ENCODE data around the gene MRPL33.

The MRPL33 gene

DNA sequence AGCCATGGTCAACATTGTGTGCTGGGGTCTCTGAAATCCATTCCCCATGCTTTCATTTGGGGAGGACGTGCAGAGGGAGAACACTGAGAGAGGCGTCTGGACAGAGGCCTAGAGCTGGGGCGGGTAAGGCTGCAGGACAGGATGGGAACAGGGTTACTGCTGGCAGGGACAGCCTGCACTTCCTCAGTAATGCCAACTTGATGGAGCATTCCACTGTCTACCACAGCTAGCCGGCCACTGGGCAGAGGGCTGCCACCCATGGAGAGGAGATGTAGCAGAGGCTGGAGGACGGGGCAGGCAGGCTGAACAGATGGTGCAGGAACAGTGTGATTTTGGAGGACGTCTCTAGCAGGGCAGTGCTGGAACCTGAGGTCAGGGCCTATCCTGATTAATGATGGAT lies 29.3 kb downstream of the MRPL33 start:
- H3K36me3 ChIP-seq (ENCODE audit: control insufficient read depth in 1 of 2, insufficient read depth in 2 of 2, low read length in 2 of 2), result peaks cover 0 to 4% of the 10 kb centered on the region in 2 donors
- no peaks in the 10 kb centered on the region for H3K27me3 ChIP-seq (ENCODE audit: low read depth, low read length)
- no peaks in the 10 kb centered on the region for H3K9me3 ChIP-seq (ENCODE audit: control insufficient read depth in 1 of 2, low read length in 2 of 2)
- H3K4me1 ChIP-seq (ENCODE audit: control insufficient read depth in 1 of 2, insufficient read depth in 2 of 2, low read length in 2 of 2), result no peaks in the 10 kb centered on the region
- no peak overlapping the region for H3K4me3 ChIP-seq (ENCODE audit: low read depth in 1 of 2, low read length in 2 of 2)
- H3K27ac ChIP-seq (ENCODE audit: low read length), result peak overlapping the region; percentile 76

DNA sequence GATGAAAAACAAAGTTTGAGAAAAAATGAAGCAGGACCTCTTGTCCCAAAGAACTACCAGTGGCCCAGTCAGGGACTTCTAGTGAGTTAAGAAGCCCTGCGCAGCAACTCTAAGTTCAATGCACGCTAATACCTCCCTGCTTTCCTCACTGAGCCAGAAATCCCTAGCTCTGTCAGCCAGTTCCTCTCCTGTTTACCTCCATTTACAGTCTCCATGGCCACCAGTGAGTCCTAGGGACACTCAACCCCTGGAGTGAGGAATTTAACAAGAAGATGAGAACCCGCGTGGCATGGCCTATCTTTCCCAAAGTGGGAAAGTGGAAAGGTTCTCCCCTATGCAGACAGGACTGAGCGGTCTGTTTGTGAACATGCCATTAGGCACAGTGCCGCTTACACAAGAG lies 31.0 kb downstream of the MRPL33 start:
- Histone ChIP-seq H3K4me1 (ENCODE audit: control insufficient read depth in 1 of 2, insufficient read depth in 2 of 2, low read length in 2 of 2) (no peaks in the 10 kb centered on the region), H3K9me3 (ENCODE audit: control insufficient read depth in 1 of 2, low read length in 2 of 2) (no peaks in the 10 kb centered on the region), H3K36me3 (ENCODE audit: control insufficient read depth in 1 of 2, insufficient read depth in 2 of 2, low read length in 2 of 2) (peaks cover 0 to 4% of the 10 kb centered on the region in 2 donors), H3K4me3 (ENCODE audit: low read depth in 1 of 2, low read length in 2 of 2) (no peak overlapping the region), H3K27me3 (ENCODE audit: low read depth, low read length) (no peaks in the 10 kb centered on the region), H3K27ac (ENCODE audit: low read length) (no peak overlapping the region)

DNA sequence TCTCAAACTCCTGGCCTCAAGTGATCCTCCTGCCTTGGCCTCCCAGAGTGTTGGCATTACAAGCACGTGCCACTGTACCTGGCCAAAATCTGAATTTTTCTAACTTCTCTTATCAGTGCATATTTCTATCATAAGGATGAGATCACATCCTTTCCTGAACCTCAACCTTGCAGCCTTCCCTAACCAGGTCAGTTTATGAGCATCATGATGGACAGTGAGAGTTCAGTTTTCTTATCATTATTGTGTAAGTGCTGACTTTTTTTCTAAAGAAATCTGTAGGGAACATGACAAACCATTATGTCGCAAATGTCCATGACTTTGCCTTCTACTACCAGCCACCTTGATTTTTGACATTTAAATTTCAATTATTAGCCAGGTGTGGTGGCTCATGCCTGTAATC lies 31.5 kb downstream of the MRPL33 start:
- Histone ChIP-seq H3K36me3 (ENCODE audit: control insufficient read depth in 1 of 2, insufficient read depth in 2 of 2, low read length in 2 of 2) (peaks cover 0 to 4% of the 10 kb centered on the region in 2 donors), H3K4me3 (ENCODE audit: low read depth in 1 of 2, low read length in 2 of 2) (no peak overlapping the region), H3K4me1 (ENCODE audit: control insufficient read depth in 1 of 2, insufficient read depth in 2 of 2, low read length in 2 of 2) (no peaks in the 10 kb centered on the region), H3K27ac (ENCODE audit: low read length) (no peak overlapping the region), H3K9me3 (ENCODE audit: control insufficient read depth in 1 of 2, low read length in 2 of 2) (no peaks in the 10 kb centered on the region), H3K27me3 (ENCODE audit: low read depth, low read length) (no peaks in the 10 kb centered on the region)

- Histone ChIP-seq H3K27ac (ENCODE audit: low read length) (no peak overlapping the region), H3K4me3 (ENCODE audit: low read depth in 1 of 2, low read length in 2 of 2) (no peak overlapping the region), H3K4me1 (ENCODE audit: control insufficient read depth in 1 of 2, insufficient read depth in 2 of 2, low read length in 2 of 2) (no peaks in the 10 kb centered on the region), H3K27me3 (ENCODE audit: low read depth, low read length) (no peaks in the 10 kb centered on the region), H3K9me3 (ENCODE audit: control insufficient read depth in 1 of 2, low read length in 2 of 2) (no peaks in the 10 kb centered on the region), H3K36me3 (ENCODE audit: control insufficient read depth in 1 of 2, insufficient read depth in 2 of 2, low read length in 2 of 2) (peaks cover 0 to 4% of the 10 kb centered on the region in 2 donors)
Observed at GRCh38 chr2:27804146-27804545, 32.6 kb downstream of the MRPL33 start.

GRCh38 chr2:27805180-27805579 lies 33.7 kb downstream of the MRPL33 start:
- no peaks in the 10 kb centered on the region for H3K27me3 ChIP-seq (ENCODE audit: low read depth, low read length)
- no peaks in the 10 kb centered on the region for H3K4me1 ChIP-seq (ENCODE audit: control insufficient read depth in 1 of 2, insufficient read depth in 2 of 2, low read length in 2 of 2)
- no peak overlapping the region for H3K27ac ChIP-seq (ENCODE audit: low read length)
- no peaks in the 10 kb centered on the region for H3K36me3 ChIP-seq (ENCODE audit: control insufficient read depth in 1 of 2, insufficient read depth in 2 of 2, low read length in 2 of 2)
- no peak overlapping the region for H3K4me3 ChIP-seq (ENCODE audit: low read depth in 1 of 2, low read length in 2 of 2)
- H3K9me3 ChIP-seq (ENCODE audit: control insufficient read depth in 1 of 2, low read length in 2 of 2), result no peaks in the 10 kb centered on the region

DNA sequence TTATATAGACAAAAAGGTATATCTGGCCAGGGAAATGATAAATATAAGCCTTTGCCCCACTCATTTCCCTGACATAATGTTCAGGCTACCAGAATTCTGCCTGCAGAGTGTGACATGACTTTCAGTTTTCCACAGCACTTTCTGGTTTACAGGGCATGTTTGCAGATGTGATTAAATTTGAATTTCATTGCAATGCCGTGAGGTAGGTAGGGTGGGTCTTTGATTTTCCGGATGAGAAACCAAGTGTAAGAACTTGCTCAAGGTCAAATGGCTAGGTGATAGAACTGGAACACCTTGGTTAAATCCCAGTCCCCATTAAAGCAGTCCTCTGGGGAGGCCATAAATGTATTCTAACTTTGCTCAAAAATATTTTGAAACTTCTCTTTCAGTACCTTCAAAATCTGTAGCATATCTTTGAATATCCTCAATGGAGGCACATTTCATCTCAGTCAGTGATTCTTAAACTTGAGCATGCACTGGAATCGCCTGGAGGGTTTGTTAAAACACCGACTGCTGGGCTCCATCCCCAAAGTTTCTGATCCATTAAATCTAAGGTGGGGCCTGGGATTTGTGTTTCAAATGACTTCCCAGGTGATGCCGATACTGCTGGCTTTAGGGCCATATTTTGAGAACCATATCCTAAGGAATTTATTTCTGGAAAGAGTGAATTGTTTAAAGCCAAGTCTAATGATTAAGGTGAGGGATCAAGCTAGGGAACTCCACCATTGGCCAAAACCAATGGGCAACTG lies 35.0 kb downstream of the MRPL33 start:
- Histone ChIP-seq H3K27me3 (ENCODE audit: low read depth, low read length) (no peaks in the 10 kb centered on the region), H3K9me3 (ENCODE audit: control insufficient read depth in 1 of 2, low read length in 2 of 2) (no peaks in the 10 kb centered on the region), H3K27ac (ENCODE audit: low read length) (no peak overlapping the region), H3K36me3 (ENCODE audit: control insufficient read depth in 1 of 2, insufficient read depth in 2 of 2, low read length in 2 of 2) (no peaks in the 10 kb centered on the region), H3K4me1 (ENCODE audit: control insufficient read depth in 1 of 2, insufficient read depth in 2 of 2, low read length in 2 of 2) (no peaks in the 10 kb centered on the region), H3K4me3 (ENCODE audit: low read depth in 1 of 2, low read length in 2 of 2) (no peak overlapping the region)

DNA sequence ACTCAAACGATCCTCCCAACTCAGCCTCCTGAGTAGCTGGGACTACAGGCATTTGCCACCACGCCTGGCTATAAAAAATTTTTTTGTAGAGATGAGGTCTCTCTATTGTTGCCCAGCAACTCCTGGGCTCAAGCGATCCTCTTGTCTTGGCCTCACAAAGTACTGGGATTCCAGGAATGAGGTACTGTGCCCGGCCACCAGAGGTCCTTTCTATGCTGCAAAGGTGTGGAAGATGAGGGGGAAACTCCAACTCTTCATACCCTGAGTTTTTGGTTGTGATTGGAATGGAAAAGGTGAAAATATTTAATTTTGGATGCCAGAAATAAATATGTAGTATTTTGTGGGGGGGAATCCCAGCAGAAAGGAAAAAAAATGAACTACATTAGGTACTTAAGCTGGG lies 36.0 kb downstream of the MRPL33 start:
- H3K27ac ChIP-seq (ENCODE audit: low read length), result no peak overlapping the region

GRCh38 chr2:27808418-27808817 lies 36.9 kb downstream of the MRPL33 start:
- H3K27ac ChIP-seq (ENCODE audit: low read length), result no peak overlapping the region

More for the DNA sequence above, 36.0 kb downstream of the MRPL33 start:
- Histone ChIP-seq H3K27me3 (ENCODE audit: low read depth, low read length) (no peaks in the 10 kb centered on the region), H3K36me3 (ENCODE audit: control insufficient read depth in 1 of 2, insufficient read depth in 2 of 2, low read length in 2 of 2) (no peaks in the 10 kb centered on the region), H3K4me1 (ENCODE audit: control insufficient read depth in 1 of 2, insufficient read depth in 2 of 2, low read length in 2 of 2) (no peaks in the 10 kb centered on the region), H3K4me3 (ENCODE audit: low read depth in 1 of 2, low read length in 2 of 2) (no peak overlapping the region), H3K9me3 (ENCODE audit: control insufficient read depth in 1 of 2, low read length in 2 of 2) (no peaks in the 10 kb centered on the region)

GRCh38 chr2:27808984-27809383 lies 37.5 kb downstream of the MRPL33 start:
- Histone ChIP-seq H3K9me3 (ENCODE audit: control insufficient read depth in 1 of 2, low read length in 2 of 2) (no peaks in the 10 kb centered on the region), H3K27ac (ENCODE audit: low read length) (no peak overlapping the region), H3K36me3 (ENCODE audit: control insufficient read depth in 1 of 2, insufficient read depth in 2 of 2, low read length in 2 of 2) (no peaks in the 10 kb centered on the region), H3K27me3 (ENCODE audit: low read depth, low read length) (no peaks in the 10 kb centered on the region), H3K4me1 (ENCODE audit: control insufficient read depth in 1 of 2, insufficient read depth in 2 of 2, low read length in 2 of 2) (no peaks in the 10 kb centered on the region), H3K4me3 (ENCODE audit: low read depth in 1 of 2, low read length in 2 of 2) (no peak overlapping the region)

More at GRCh38 chr2:27808418-27808817, 36.9 kb downstream of the MRPL33 start:
- H3K36me3 ChIP-seq (ENCODE audit: control insufficient read depth in 1 of 2, insufficient read depth in 2 of 2, low read length in 2 of 2), result no peaks in the 10 kb centered on the region
- H3K4me3 ChIP-seq (ENCODE audit: low read depth in 1 of 2, low read length in 2 of 2), result no peak overlapping the region
- no peaks in the 10 kb centered on the region for H3K9me3 ChIP-seq (ENCODE audit: control insufficient read depth in 1 of 2, low read length in 2 of 2)
- no peaks in the 10 kb centered on the region for H3K4me1 ChIP-seq (ENCODE audit: control insufficient read depth in 1 of 2, insufficient read depth in 2 of 2, low read length in 2 of 2)
- H3K27me3 ChIP-seq (ENCODE audit: low read depth, low read length), result no peaks in the 10 kb centered on the region

GRCh38 chr2:27809761-27810241 lies 38.3 kb downstream of the MRPL33 start:
- Histone ChIP-seq H3K4me1 (ENCODE audit: control insufficient read depth in 1 of 2, insufficient read depth in 2 of 2, low read length in 2 of 2) (no peaks in the 10 kb centered on the region), H3K36me3 (ENCODE audit: control insufficient read depth in 1 of 2, insufficient read depth in 2 of 2, low read length in 2 of 2) (no peaks in the 10 kb centered on the region), H3K27ac (ENCODE audit: low read length) (no peak overlapping the region), H3K4me3 (ENCODE audit: low read depth in 1 of 2, low read length in 2 of 2) (no peak overlapping the region), H3K9me3 (ENCODE audit: control insufficient read depth in 1 of 2, low read length in 2 of 2) (no peaks in the 10 kb centered on the region), H3K27me3 (ENCODE audit: low read depth, low read length) (no peaks in the 10 kb centered on the region)

GRCh38 chr2:27810455-27810854 lies 38.9 kb downstream of the MRPL33 start:
- Histone ChIP-seq H3K4me3 (ENCODE audit: low read depth in 1 of 2, low read length in 2 of 2) (no peak overlapping the region), H3K4me1 (ENCODE audit: control insufficient read depth in 1 of 2, insufficient read depth in 2 of 2, low read length in 2 of 2) (no peaks in the 10 kb centered on the region), H3K27me3 (ENCODE audit: low read depth, low read length) (no peaks in the 10 kb centered on the region), H3K36me3 (ENCODE audit: control insufficient read depth in 1 of 2, insufficient read depth in 2 of 2, low read length in 2 of 2) (no peaks in the 10 kb centered on the region), H3K27ac (ENCODE audit: low read length) (no peak overlapping the region), H3K9me3 (ENCODE audit: control insufficient read depth in 1 of 2, low read length in 2 of 2) (no peaks in the 10 kb centered on the region)

DNA sequence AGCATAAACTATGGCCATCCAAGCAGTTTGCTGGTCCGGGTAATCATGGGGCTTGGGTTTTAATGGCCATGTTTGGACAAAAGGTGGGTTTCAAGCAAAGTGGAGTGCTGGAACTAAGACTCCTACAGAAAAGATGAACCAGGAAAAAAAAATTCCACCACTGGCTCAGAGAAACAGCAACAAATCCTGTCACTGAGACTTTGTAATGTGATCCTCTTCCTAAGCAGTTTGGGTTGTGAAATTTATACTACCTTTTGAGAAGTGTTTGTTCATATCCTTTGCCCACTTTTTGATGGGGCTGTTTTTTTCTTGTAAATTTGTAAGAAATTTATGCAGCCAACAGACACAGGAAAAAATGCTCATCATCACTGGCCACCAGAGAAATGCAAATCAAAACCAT lies 40.2 kb downstream of the MRPL33 start:
- Histone ChIP-seq H3K36me3 (ENCODE audit: control insufficient read depth in 1 of 2, insufficient read depth in 2 of 2, low read length in 2 of 2) (no peaks in the 10 kb centered on the region), H3K27me3 (ENCODE audit: low read depth, low read length) (no peaks in the 10 kb centered on the region), H3K9me3 (ENCODE audit: control insufficient read depth in 1 of 2, low read length in 2 of 2) (no peaks in the 10 kb centered on the region), H3K27ac (ENCODE audit: low read length) (no peak overlapping the region), H3K4me3 (ENCODE audit: low read depth in 1 of 2, low read length in 2 of 2) (no peak overlapping the region), H3K4me1 (ENCODE audit: control insufficient read depth in 1 of 2, insufficient read depth in 2 of 2, low read length in 2 of 2) (no peaks in the 10 kb centered on the region)
